Measurements from ENCODE around the gene ADPRM.
"Not testable (repeated sequence)": the region's sequence is repeated elsewhere in the genome, so short reads cannot be mapped to it uniquely, and the experiment has no call there.

ADPRM gene

GRCh38 chr17:10729334-10730193, 32.2 kb downstream of the ADPRM start, which contains the start of gene TMEM220:
TMEM220 (minus strand) TSS chr17:10730023; CDS start chr17:10729851, 172 bp downstream.
- TF ChIP-seq CTCF (IDR thresholded peaks at IDR 0.05; ENCODE audit: low read depth, low read length), result no peak
- in situ Hi-C loops (cut with HindIII; ENCODE audit: low sequenced_read_pairs), result no loop called here
- DNase-seq (ENCODE audit: low read depth, low spot score), result peak; percentile 81
- peak within 1 kb of the TSS; percentile 41 for H3K4me3 ChIP-seq (ENCODE audit: low read depth, low read length)

- in situ Hi-C loops (cut with HindIII; ENCODE audit: low sequenced_read_pairs), result not testable (repeated sequence)
- H3K4me3 ChIP-seq (ENCODE audit: low read depth, low read length), result peak overlapping the region; percentile 41
These were observed 32.9 kb downstream of the ADPRM start for GRCh38 chr17:10730247-10730646.

DNA sequence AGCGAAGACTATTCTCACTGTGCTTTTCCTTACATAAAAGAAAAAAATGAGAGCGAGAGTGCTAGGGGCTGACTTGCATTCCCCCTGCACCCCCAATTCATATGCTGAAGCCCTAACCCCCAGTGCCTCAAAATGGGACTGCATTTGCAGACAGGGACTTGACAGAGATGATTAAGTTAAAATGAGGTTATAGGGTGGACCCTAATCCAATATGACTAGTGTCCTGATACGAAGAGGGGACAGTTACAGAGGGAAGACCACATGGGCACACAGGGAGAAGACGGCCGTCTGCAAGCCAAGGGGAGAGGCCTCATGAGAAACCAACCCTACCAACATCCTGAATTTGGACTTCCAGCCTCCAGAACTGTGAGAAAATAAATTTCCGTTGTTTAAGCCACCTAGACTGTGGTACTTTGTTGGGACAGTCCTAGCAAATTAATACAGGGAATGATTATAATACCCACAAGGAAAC, 34.0 kb downstream of the ADPRM start:
- H3K4me3 ChIP-seq (ENCODE audit: low read depth, low read length), result no peak overlapping the region
- no peak for DNase-seq (ENCODE audit: low read depth, low spot score)
- TF ChIP-seq CTCF (IDR thresholded peaks at IDR 0.05; ENCODE audit: low read depth, low read length), result no peak
- in situ Hi-C loops (cut with HindIII; ENCODE audit: low sequenced_read_pairs), result no loop called here

More at GRCh38 chr17:10730247-10730646, 32.9 kb downstream of the ADPRM start:
- DNase-seq (ENCODE audit: low read depth, low spot score), result not testable (repeated sequence)

DNA sequence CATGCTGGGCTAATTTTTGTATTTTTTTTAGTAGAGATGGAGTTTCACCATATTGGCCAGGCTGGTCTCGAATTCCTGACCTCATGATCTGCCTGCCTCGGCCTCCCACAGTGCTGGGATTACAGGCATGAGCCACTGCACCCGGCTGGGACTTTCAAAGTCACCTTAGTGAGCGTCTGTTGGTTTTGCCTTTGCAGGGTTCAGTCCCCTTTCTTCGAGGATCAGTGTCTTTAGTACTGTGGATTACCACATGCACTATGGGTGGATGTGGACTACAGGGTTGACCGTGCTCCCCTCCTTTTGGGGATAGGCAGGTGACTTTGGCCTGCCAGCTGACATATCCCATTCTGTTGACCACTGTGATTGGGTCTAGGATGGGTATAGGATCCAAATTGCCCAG, 34.7 kb downstream of the ADPRM start:
- in situ Hi-C loops (cut with HindIII; ENCODE audit: low sequenced_read_pairs); DNase-seq (ENCODE audit: low read depth, low spot score); H3K4me3 ChIP-seq (ENCODE audit: low read depth, low read length): not testable (repeated sequence)

GRCh38 chr17:10733666-10734065, 36.3 kb downstream of the ADPRM start:
- H3K4me3 ChIP-seq (ENCODE audit: low read depth, low read length), result no peak overlapping the region
- no peak for TF ChIP-seq CTCF (IDR thresholded peaks at IDR 0.05; ENCODE audit: low read depth, low read length)
- in situ Hi-C loops (cut with HindIII; ENCODE audit: low sequenced_read_pairs), result no loop called here
- DNase-seq (ENCODE audit: low read depth, low spot score), result no peak

- H3K4me3 ChIP-seq (ENCODE audit: low read depth, low read length), result no peak overlapping the region
- no peak for DNase-seq (ENCODE audit: low read depth, low spot score)
- TF ChIP-seq CTCF (IDR thresholded peaks at IDR 0.05; ENCODE audit: low read depth, low read length), result no peak
- in situ Hi-C loops (cut with HindIII; ENCODE audit: low sequenced_read_pairs), result no loop called here
These were observed 37.9 kb downstream of the ADPRM start for GRCh38 chr17:10735251-10735650.

DNA sequence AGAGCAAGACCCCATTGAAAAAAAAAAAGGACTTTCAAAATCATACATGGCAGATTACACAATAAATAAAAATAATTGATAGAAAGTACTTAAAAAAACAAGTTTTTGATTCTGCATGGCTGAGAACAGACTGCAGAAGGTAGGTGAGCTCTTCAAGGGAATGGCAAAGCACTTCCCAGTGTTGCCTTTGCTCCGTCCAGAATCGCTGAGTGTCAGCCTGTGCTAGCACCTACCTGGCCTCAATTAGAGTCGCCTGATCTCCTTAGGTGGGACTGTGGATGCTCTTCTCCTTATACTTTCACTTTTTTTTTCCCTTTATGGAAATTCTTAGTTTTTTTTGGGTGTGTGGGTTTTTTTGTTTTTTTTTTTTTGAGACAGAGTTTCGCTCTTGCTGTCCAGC, 38.4 kb downstream of the ADPRM start:
- no peak for DNase-seq (ENCODE audit: low read depth, low spot score)
- no peak for TF ChIP-seq CTCF (IDR thresholded peaks at IDR 0.05; ENCODE audit: low read depth, low read length)
- no peak overlapping the region for H3K4me3 ChIP-seq (ENCODE audit: low read depth, low read length)
- in situ Hi-C loops (cut with HindIII; ENCODE audit: low sequenced_read_pairs), result no loop called here
